ENCODE measurements around the gene FHIT. TPM values are rescaled to one million over a fixed set of nuclear protein-coding genes. Genes with fewer than 3 reads are reported as not detected.

FHIT gene
- total RNA-seq, 1 experiment from 2014 or later: 9.8 TPM

- intact Hi-C loops (cut with micrococcal nuclease; ENCODE audit: unreplicated experiment): no loop called here
- Histone ChIP-seq H3K79me2 (ENCODE audit: low read depth) (no peaks in the 10 kb centered on the region), H3K9me3 (ENCODE audit: insufficient read depth, low read depth) (no peaks in the 10 kb centered on the region), H3K9me2 (ENCODE audit: insufficient read depth) (no peaks in the 10 kb centered on the region), H3K36me3 (ENCODE audit: low read depth) (no peaks in the 10 kb centered on the region), H3K27ac (no peak overlapping the region), H3K4me1 (replicated peaks; ENCODE audit: insufficient read depth) (no peaks in the 10 kb centered on the region), H3K4me2 (no peak overlapping the region), H3F3A (ENCODE audit: insufficient read depth, low read depth) (no peaks in the 10 kb centered on the region), H2AFZ (no peak overlapping the region), H4K20me1 (ENCODE audit: insufficient read depth) (no peaks in the 10 kb centered on the region), H3K4me3 (no peak overlapping the region), H3K27me3 (ENCODE audit: insufficient read depth, low read depth) (no peaks in the 10 kb centered on the region)
- BruUV-seq (replicated peaks): no TSS peak
- DNase-seq: no peak
- ChIA-PET CTCF (no interaction called here), POLR2A (ENCODE audit: unreplicated experiment) (no interaction called here)
- TF ChIP-seq CTCF (conservative IDR thresholded peaks at IDR 0.05) (no peak), EZH2 (IDR thresholded peaks at IDR 0.05; ENCODE audit: low read depth) (no peak)
Observed at GRCh38 chr3:60906283-60906682, 345.0 kb downstream of the FHIT start.

- Histone ChIP-seq H2AFZ (no peak overlapping the region), H3K27me3 (ENCODE audit: insufficient read depth, low read depth) (no peaks in the 10 kb centered on the region), H3K36me3 (ENCODE audit: low read depth) (no peaks in the 10 kb centered on the region), H3K4me2 (no peak overlapping the region), H3K9me3 (ENCODE audit: insufficient read depth, low read depth) (no peaks in the 10 kb centered on the region), H3K9me2 (ENCODE audit: insufficient read depth) (no peaks in the 10 kb centered on the region), H4K20me1 (ENCODE audit: insufficient read depth) (no peaks in the 10 kb centered on the region), H3K27ac (no peak overlapping the region), H3K4me3 (no peak overlapping the region), H3F3A (ENCODE audit: insufficient read depth, low read depth) (no peaks in the 10 kb centered on the region), H3K79me2 (ENCODE audit: low read depth) (no peaks in the 10 kb centered on the region), H3K4me1 (replicated peaks; ENCODE audit: insufficient read depth) (no peaks in the 10 kb centered on the region)
- TF ChIP-seq CTCF (conservative IDR thresholded peaks at IDR 0.05) (no peak), EZH2 (IDR thresholded peaks at IDR 0.05; ENCODE audit: low read depth) (no peak)
- ChIA-PET CTCF (no interaction called here), POLR2A (ENCODE audit: unreplicated experiment) (no interaction called here)
- intact Hi-C loops (cut with micrococcal nuclease; ENCODE audit: unreplicated experiment): no loop called here
- DNase-seq: no peak
- BruUV-seq (replicated peaks): no TSS peak
Observed at GRCh38 chr3:60898321-60898720, 352.9 kb downstream of the FHIT start.

GRCh38 chr3:60893946-60894345 is 357.3 kb downstream of the FHIT start:
- ChIA-PET CTCF (no interaction called here), POLR2A (ENCODE audit: unreplicated experiment) (no interaction called here)
- no peaks in the 10 kb centered on the region for H3K9me3 ChIP-seq (ENCODE audit: insufficient read depth, low read depth)
- no peak overlapping the region for H3K4me3 ChIP-seq
- H3K79me2 ChIP-seq (ENCODE audit: low read depth): no peaks in the 10 kb centered on the region
- H3K27ac ChIP-seq: no peak overlapping the region
- BruUV-seq (replicated peaks): no TSS peak
- TF ChIP-seq EZH2 (IDR thresholded peaks at IDR 0.05; ENCODE audit: low read depth) (no peak), CTCF (conservative IDR thresholded peaks at IDR 0.05) (no peak)
- intact Hi-C loops (cut with micrococcal nuclease; ENCODE audit: unreplicated experiment): no loop called here
- H3F3A ChIP-seq (ENCODE audit: insufficient read depth, low read depth): no peaks in the 10 kb centered on the region
- H4K20me1 ChIP-seq (ENCODE audit: insufficient read depth): no peaks in the 10 kb centered on the region
- no peaks in the 10 kb centered on the region for H3K27me3 ChIP-seq (ENCODE audit: insufficient read depth, low read depth)
- no peak overlapping the region for H2AFZ ChIP-seq
- H3K36me3 ChIP-seq (ENCODE audit: low read depth): no peaks in the 10 kb centered on the region
- no peaks in the 10 kb centered on the region for H3K4me1 ChIP-seq (replicated peaks; ENCODE audit: insufficient read depth)
- H3K9me2 ChIP-seq (ENCODE audit: insufficient read depth): no peaks in the 10 kb centered on the region
- DNase-seq: no peak
- no peak overlapping the region for H3K4me2 ChIP-seq

All from PC-9 (cell line).